CD4-positive, alpha-beta T cell (primary cell): ENCODE measurements around the gene ZNF469. TPM values are rescaled to one million over a fixed set of nuclear protein-coding genes. Genes with fewer than 3 reads are reported as not detected.

Source experiments
- ATAC-seq: fragments of 200-7000 bp; cut with Tn5 transposase; one replicate; pipeline ENCODE4 v1.10.0; 2022; ENCODE audit warnings: mild to moderate bottlenecking; ENCODE audit not compliant: poor library complexity
- CTCF ChIA-PET: fragments of 350-600 bp; sonication (Branson Sonifier 250); formaldehyde crosslinking; loops from one replicate; lab custom pipeline; 2021; ENCODE audit warnings: antibody characterized with exemption, inconsistent platforms; lab: Charles Lee
- POLR2A ChIA-PET: fragments of 350-600 bp; sonication (Branson Sonifier 250); formaldehyde crosslinking; loops from one replicate; lab custom pipeline; 2021; ENCODE audit warnings: antibody characterized with exemption, inconsistent platforms; lab: Charles Lee
- DNase-seq, 14 experiments: peaks; one replicate each; pipeline ENCODE4 v3.0.0-alpha.2; 2013 to 2020; ENCODE audit warnings: mixed read lengths in 2 of 14
- H3K27ac ChIP-seq, 2 donors: one replicate each; pipeline versions ENCODE4 v1.5.1 to v1.7.0; 2013; ENCODE audit warnings: low read length in 2 of 2, low read depth in 1 of 2, mild to moderate bottlenecking in 1 of 2
- H3K27me3 ChIP-seq, 2 experiments: 1 replicate in 1 of 2; 2 replicates in 1 of 2; pipeline versions ENCODE4 v1.6.1 to v1.7.0; 2013; ENCODE audit warnings: low read length in 2 of 2, control low read depth in 1 of 2, mild to moderate bottlenecking in 1 of 2, moderate library complexity in 1 of 2; ENCODE audit not compliant: insufficient read depth in 2 of 2, control insufficient read depth in 1 of 2
- H3K36me3 ChIP-seq: one replicate; pipeline ENCODE4 v1.6.1; 2013; ENCODE audit warnings: low read length, control low read depth; ENCODE audit not compliant: insufficient read depth
- H3K4me1 ChIP-seq: one replicate; pipeline ENCODE4 v1.6.1; 2013; ENCODE audit warnings: low read length, control low read depth; ENCODE audit not compliant: insufficient read depth
- H3K4me3 ChIP-seq: one replicate; pipeline ENCODE4 v1.5.1; 2013; ENCODE audit warnings: mild to moderate bottlenecking, low read length, moderate library complexity
- H3K9me3 ChIP-seq, 2 experiments: 1 replicate in 1 of 2; 2 replicates in 1 of 2; pipeline versions ENCODE4 v1.6.1 to v1.7.0; 2013; ENCODE audit warnings: low read length in 2 of 2, mild to moderate bottlenecking in 2 of 2, control low read depth in 1 of 2, moderate library complexity in 1 of 2; ENCODE audit not compliant: control insufficient read depth in 1 of 2, insufficient read depth in 1 of 2
- H3K27ac Mint-ChIP-seq: one replicate; pipeline ENCODE4 v1.8.0; 2020; ENCODE audit warnings: mixed read lengths
- H3K27me3 Mint-ChIP-seq: one replicate; pipeline ENCODE4 v1.8.0; 2021; ENCODE audit warnings: mixed read lengths
- H3K36me3 Mint-ChIP-seq: one replicate; pipeline ENCODE4 v1.8.0; 2021; ENCODE audit warnings: low read depth, mixed read lengths
- H3K4me1 Mint-ChIP-seq: one replicate; pipeline ENCODE4 v1.8.0; 2021; ENCODE audit warnings: low read depth, mixed read lengths
- H3K4me3 Mint-ChIP-seq: one replicate; pipeline ENCODE4 v1.8.0; 2020; ENCODE audit warnings: mild to moderate bottlenecking, mixed read lengths
- H3K9me3 Mint-ChIP-seq: one replicate; pipeline ENCODE4 v1.8.0; 2020; ENCODE audit warnings: mixed read lengths
- CTCF ChIP-seq: fragments of 200-600 bp; IDR thresholded peaks from one replicate; pipeline ENCODE4 v1.8.0; 2022; ENCODE audit warnings: antibody characterized with exemption, mild to moderate bottlenecking
- intact Hi-C, 2 experiments: fragments of 100-400 bp; cut with DNase I in 1 of 2; cut with micrococcal nuclease in 1 of 2; formaldehyde crosslinking; loops; one replicate each; pipeline versions ENCODE4 v1.15.1 to v1.9.0; 2023 to 2025; cut with DNase I, micrococcal nuclease
- total RNA-seq, 174 experiments: library from RNA in 2 of 174; stranded (reverse) in 2 of 174; gene quantifications; one replicate each; pipeline ENCODE4 v1.2.3 and lab custom pipeline; 2021 to 2026

ZNF469 gene
- total RNA-seq, 2 experiments from 2014 or later = 0.74 to 0.75 TPM

GRCh38 chr16:88380619-88381018 is 2.1 kb upstream of the ZNF469 start:
- ChIA-PET POLR2A (no interaction called here), CTCF (no interaction called here)
- no peak overlapping the region for H3K27ac ChIP-seq
- H3K27me3 ChIP-seq = peaks cover 32 to 33% of the 10 kb centered on the region in 2 experiments
- H3K4me3 ChIP-seq = no peak overlapping the region
- ATAC-seq (no peak), DNase-seq (no peak)
- TF ChIP-seq CTCF = no peak
- H3K27me3 Mint-ChIP-seq = peaks cover 28% of the 10 kb centered on the region
- H3K4me1 Mint-ChIP-seq = no peaks in the 10 kb centered on the region
- no peaks in the 10 kb centered on the region for H3K36me3 Mint-ChIP-seq
- H3K4me3 Mint-ChIP-seq = no peak overlapping the region
- intact Hi-C loops = no loop called here
- peaks cover 6% of the 10 kb centered on the region for H3K4me1 ChIP-seq
- H3K9me3 Mint-ChIP-seq = no peaks in the 10 kb centered on the region
- peaks cover 0 to 13% of the 10 kb centered on the region in 2 experiments for H3K9me3 ChIP-seq
- no peak overlapping the region for H3K27ac Mint-ChIP-seq
- no peaks in the 10 kb centered on the region for H3K36me3 ChIP-seq

GRCh38 chr16:88381820-88382451 is 823 bp upstream of the ZNF469 start:
- POLR2A ChIA-PET = no interaction called here
- peaks cover 0 to 13% of the 10 kb centered on the region in 2 experiments for H3K9me3 ChIP-seq
- Mint-ChIP-seq H3K9me3 (no peaks in the 10 kb centered on the region), H3K27me3 (peaks cover 39% of the 10 kb centered on the region), H3K36me3 (no peaks in the 10 kb centered on the region), H3K4me1 (no peaks in the 10 kb centered on the region), H3K4me3 (no peak overlapping the region), H3K27ac (no peak overlapping the region)
- no peaks in the 10 kb centered on the region for H3K36me3 ChIP-seq
- intact Hi-C loops = no loop called here
- DNase-seq (no peak), ATAC-seq (no peak)
- no peak for TF ChIP-seq CTCF
- H3K4me1 ChIP-seq = peaks cover 6% of the 10 kb centered on the region
- no peak overlapping the region for H3K4me3 ChIP-seq
- H3K27ac ChIP-seq = no peak overlapping the region
- peaks cover 37 to 43% of the 10 kb centered on the region in 2 experiments for H3K27me3 ChIP-seq
- CTCF ChIA-PET = no interaction called here

GRCh38 chr16:88383401-88384221 is 852 bp downstream of the ZNF469 start:
- no peak overlapping the region for H3K27ac ChIP-seq
- TF ChIP-seq CTCF = no peak
- H3K4me3 Mint-ChIP-seq = no peak overlapping the region
- intact Hi-C loops = no loop called here
- peak in 2 of 14 experiments; percentile 1 to 12 for DNase-seq
- no peaks in the 10 kb centered on the region for H3K36me3 ChIP-seq
- peaks cover 0 to 19% of the 10 kb centered on the region in 2 experiments for H3K9me3 ChIP-seq
- no peaks in the 10 kb centered on the region for H3K4me1 Mint-ChIP-seq
- no peaks in the 10 kb centered on the region for H3K36me3 Mint-ChIP-seq
- ATAC-seq = no peak
- peaks cover 35% of the 10 kb centered on the region for H3K27me3 Mint-ChIP-seq
- H3K4me3 ChIP-seq = no peak overlapping the region
- peaks cover 6% of the 10 kb centered on the region for H3K4me1 ChIP-seq
- CTCF ChIA-PET = no interaction called here
- H3K9me3 Mint-ChIP-seq = no peaks in the 10 kb centered on the region
- POLR2A ChIA-PET = no interaction called here
- H3K27ac Mint-ChIP-seq = no peak overlapping the region
- H3K27me3 ChIP-seq = peaks cover 39 to 46% of the 10 kb centered on the region in 2 experiments
